Gastrocnemius medialis (tissue), 4 donors: ENCODE measurements around the gene LPIN1. TPM values are rescaled to one million over a fixed set of nuclear protein-coding genes. Genes with fewer than 3 reads are reported as not detected.
"Not testable (repeated sequence)": the region's sequence is repeated elsewhere in the genome, so short reads cannot be mapped to it uniquely, and the experiment has no call there.

ENCODE experiments used
- ATAC-seq, 2 donors: fragments of 150-250 bp; one replicate each; pipeline ENCODE4 v1.9.1; 2016
- DNase-seq, 2 donors: peaks; one replicate each; pipeline ENCODE4 v3.0.0-alpha.2; 2019
- H3K27ac ChIP-seq, 4 donors: fragments of 200-600 bp; sonication (generic); 1 replicate in 1 of 4; 2 replicates in 3 of 4; pipeline ENCODE4 v1.5.1; 2016 to 2018; ENCODE audit warnings: mild to moderate bottlenecking in 2 of 4, moderate library complexity in 1 of 4
- H3K27me3 ChIP-seq, 3 donors: fragments of 200-600 bp; sonication (generic) in 2 of 3; 1 replicate in 1 of 3; 2 replicates in 2 of 3; pipeline versions ENCODE4 v1.5.1 to v1.6.0; 2016 to 2019; ENCODE audit warnings: mild to moderate bottlenecking in 1 of 3, moderate library complexity in 1 of 3
- H3K36me3 ChIP-seq, 2 donors: fragments of 200-600 bp; sonication (generic) in 1 of 2; one replicate each; pipeline ENCODE4 v1.5.1; 2017 to 2018
- H3K4me1 ChIP-seq, 2 donors: fragments of 200-600 bp; sonication (generic) in 1 of 2; one replicate each; pipeline ENCODE4 v1.5.1; 2016 to 2017; ENCODE audit warnings: mild to moderate bottlenecking in 2 of 2
- H3K4me3 ChIP-seq, 4 donors: fragments of 200-600 bp; sonication (generic) in 3 of 4; 1 replicate in 1 of 4; 2 replicates in 3 of 4; pipeline ENCODE4 v1.5.1; 2016 to 2019; ENCODE audit warnings: mild to moderate bottlenecking in 2 of 4
- H3K9me3 ChIP-seq, 3 donors: fragments of 200-600 bp; sonication (generic) in 2 of 3; 1 replicate in 1 of 3; 2 replicates in 2 of 3; pipeline ENCODE4 v1.5.1; 2016 to 2019
- CTCF ChIP-seq, 5 experiments: fragments of 450-650 bp in 3 of 5; fragments of 200-600 bp in 2 of 5; sonication (generic) in 2 of 5; IDR thresholded peaks in 4 of 5; conservative IDR thresholded peaks in 1 of 5; 1 replicate in 4 of 5; 2 replicates in 1 of 5; pipeline ENCODE4 v1.5.1; 2016 to 2019; ENCODE audit warnings: antibody characterized with exemption in 5 of 5, mild to moderate bottlenecking in 3 of 5, moderate library complexity in 3 of 5
- POLR2A ChIP-seq, 2 donors: fragments of 450-650 bp; IDR thresholded peaks; one replicate each; pipeline ENCODE4 v1.6.1; 2017; ENCODE audit warnings: antibody characterized with exemption in 2 of 2, mild to moderate bottlenecking in 2 of 2, moderate library complexity in 2 of 2
- in situ Hi-C, 4 donors: fragments of 200-750 bp; cut with MboI; loops; one replicate each; pipeline versions ENCODE4 v1.15.0 to v1.8.0; 2017; ENCODE audit warnings: low sequenced_read_pairs in 4 of 4
- intact Hi-C: fragments of 100-400 bp; cut with DNase I; formaldehyde crosslinking; loops from one replicate; pipeline ENCODE4 v1.15.1; 2023; ENCODE audit warnings: low total_unique reads
- total RNA-seq, 4 donors: library from RNA; depleted of rRNA; stranded (reverse); fragments of >200 nt; gene quantifications; one replicate each; pipeline versions ENCODE4 v1.1.0 to v1.2.3, GENCODE V29; 2016

LPIN1 gene
- total RNA-seq, 4 donors from 2014 or later, result 292 to 606 (median 472) TPM

- intact Hi-C loops (no loop called here), in situ Hi-C loops (no loop called here)
- DNase-seq (no peak), ATAC-seq (no peak)
- no peaks in the 10 kb centered on the region for H3K4me1 ChIP-seq
- no peaks in the 10 kb centered on the region for H3K36me3 ChIP-seq
- no peak overlapping the region for H3K4me3 ChIP-seq
- no peaks in the 10 kb centered on the region for H3K9me3 ChIP-seq
- no peak for TF ChIP-seq CTCF (IDR thresholded peaks at IDR 0.05 in 4 of 5, conservative IDR thresholded peaks at IDR 0.05 in 1 of 5)
- no peak for TF ChIP-seq POLR2A (IDR thresholded peaks at IDR 0.05)
- no peaks in the 10 kb centered on the region for H3K27me3 ChIP-seq
- no peak overlapping the region for H3K27ac ChIP-seq
These were observed 91.7 kb downstream of the LPIN1 start for GRCh38 chr2:11837875-11838734.

DNA sequence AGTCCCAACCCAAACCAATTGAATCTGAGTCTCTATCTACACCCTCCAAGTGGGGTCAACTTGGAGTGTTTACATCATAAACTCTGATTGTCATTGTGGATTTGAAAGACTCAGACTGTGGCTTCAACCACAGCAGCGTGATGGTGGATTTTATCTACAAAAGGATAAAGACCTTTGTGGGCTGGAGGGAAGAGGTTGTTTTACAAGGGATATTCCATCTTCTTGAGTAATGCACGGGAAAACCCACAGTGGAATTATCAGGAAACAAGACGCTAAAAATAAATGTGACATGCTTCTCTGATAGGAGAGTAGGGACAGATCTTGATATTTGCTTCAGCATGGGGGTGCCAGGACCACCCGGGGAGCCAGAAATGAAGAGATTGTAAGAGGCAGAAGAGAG, 93.5 kb downstream of the LPIN1 start:
- Histone ChIP-seq H3K9me3 (no peaks in the 10 kb centered on the region), H3K4me3 (no peak overlapping the region), H3K27ac (no peak overlapping the region), H3K36me3 (no peaks in the 10 kb centered on the region), H3K4me1 (no peaks in the 10 kb centered on the region), H3K27me3 (no peaks in the 10 kb centered on the region)
- ATAC-seq (no peak), DNase-seq (no peak)
- intact Hi-C loops, result no loop called here
- no peak for TF ChIP-seq POLR2A (IDR thresholded peaks at IDR 0.05)
- no peak for TF ChIP-seq CTCF (IDR thresholded peaks at IDR 0.05 in 4 of 5, conservative IDR thresholded peaks at IDR 0.05 in 1 of 5)
- in situ Hi-C loops, result no loop called here

GRCh38 chr2:11842336-11842735, 95.9 kb downstream of the LPIN1 start:
- no peak overlapping the region for H3K27ac ChIP-seq
- H3K36me3 ChIP-seq, result no peaks in the 10 kb centered on the region
- no peak overlapping the region for H3K4me3 ChIP-seq
- ATAC-seq (no peak), DNase-seq (no peak)
- H3K9me3 ChIP-seq, result no peaks in the 10 kb centered on the region
- TF ChIP-seq POLR2A (IDR thresholded peaks at IDR 0.05) (no peak), CTCF (IDR thresholded peaks at IDR 0.05 in 4 of 5, conservative IDR thresholded peaks at IDR 0.05 in 1 of 5) (no peak)
- no peaks in the 10 kb centered on the region for H3K4me1 ChIP-seq
- in situ Hi-C loops (no loop called here), intact Hi-C loops (no loop called here)
- H3K27me3 ChIP-seq, result no peaks in the 10 kb centered on the region

- H3K9me3 ChIP-seq, DNase-seq, H3K4me3 ChIP-seq, H3K27me3 ChIP-seq, intact Hi-C loops, H3K27ac ChIP-seq, H3K36me3 ChIP-seq, ATAC-seq, H3K4me1 ChIP-seq, in situ Hi-C loops: not testable (repeated sequence)
These were observed 98.4 kb downstream of the LPIN1 start for GRCh38 chr2:11844798-11845197.

- H3K36me3 ChIP-seq, intact Hi-C loops, H3K4me3 ChIP-seq, H3K4me1 ChIP-seq, ATAC-seq, in situ Hi-C loops, H3K27ac ChIP-seq, H3K27me3 ChIP-seq, DNase-seq, H3K9me3 ChIP-seq: not testable (repeated sequence)
These were observed 101.5 kb downstream of the LPIN1 start for GRCh38 chr2:11847935-11848334.
